KG1 (cell line): ENCODE measurements around the gene CNTNAP1.
"Not testable (repeated sequence)": the region's sequence is repeated elsewhere in the genome, so short reads cannot be mapped to it uniquely, and the experiment has no call there.

ENCODE experiments used
- DNase-seq: peaks from one replicate; lab custom pipeline; 2025; lab: John Stamatoyannopoulos, UW

The CNTNAP1 gene

DNA sequence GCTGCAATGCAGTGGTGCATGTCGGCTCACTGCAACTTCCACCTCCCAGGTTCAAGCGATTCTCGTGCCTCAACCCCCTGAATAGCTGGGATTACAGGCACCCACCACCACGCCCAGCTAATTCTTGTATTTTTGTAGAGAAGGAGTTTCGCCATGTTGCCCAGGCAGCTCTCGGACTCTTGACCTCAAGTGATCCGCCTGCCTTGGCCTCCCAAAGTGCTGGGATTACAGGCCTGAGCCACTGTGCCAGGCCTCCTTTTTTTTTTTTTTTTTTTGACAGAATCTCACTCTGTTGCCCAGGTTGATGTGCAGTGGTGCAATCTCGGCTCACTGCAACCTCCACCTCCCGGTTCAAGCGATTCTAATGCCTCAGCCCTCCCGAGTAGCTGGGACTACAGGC, 60.6 kb downstream of the CNTNAP1 start:
- not testable (repeated sequence) for DNase-seq

DNA sequence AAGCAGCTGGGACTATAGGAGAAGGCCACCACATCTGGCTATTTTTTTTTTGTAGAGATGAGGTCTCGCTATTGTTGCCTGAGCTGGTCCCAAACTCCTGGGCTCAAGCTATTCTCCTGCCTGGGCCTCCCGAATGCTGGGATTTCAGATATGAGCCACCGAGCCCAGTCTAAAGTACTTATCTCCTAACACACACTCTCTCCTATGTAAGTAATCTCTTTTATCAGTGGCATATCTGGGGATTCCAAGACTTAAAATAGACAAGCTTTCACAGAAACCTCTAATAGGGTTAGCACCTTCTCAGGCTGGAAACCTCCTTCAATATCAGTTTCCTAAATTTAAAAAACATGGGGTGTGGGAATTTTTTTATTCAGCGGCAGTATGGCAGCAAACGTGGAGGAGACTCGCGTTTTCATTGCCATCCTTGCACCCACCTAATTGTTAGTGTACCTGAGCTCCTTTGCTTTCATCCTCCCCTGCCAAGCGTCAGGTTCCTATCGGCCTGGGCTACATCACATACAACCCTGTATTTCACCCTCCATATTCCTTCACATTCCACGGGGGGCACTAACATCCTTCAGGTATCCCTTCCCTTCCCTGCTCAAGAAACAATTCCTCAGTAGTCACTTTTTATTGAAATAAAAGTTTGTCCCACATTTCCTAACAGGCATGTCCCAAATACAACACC, 61.4 kb downstream of the CNTNAP1 start:
- DNase-seq = no peak

DNA sequence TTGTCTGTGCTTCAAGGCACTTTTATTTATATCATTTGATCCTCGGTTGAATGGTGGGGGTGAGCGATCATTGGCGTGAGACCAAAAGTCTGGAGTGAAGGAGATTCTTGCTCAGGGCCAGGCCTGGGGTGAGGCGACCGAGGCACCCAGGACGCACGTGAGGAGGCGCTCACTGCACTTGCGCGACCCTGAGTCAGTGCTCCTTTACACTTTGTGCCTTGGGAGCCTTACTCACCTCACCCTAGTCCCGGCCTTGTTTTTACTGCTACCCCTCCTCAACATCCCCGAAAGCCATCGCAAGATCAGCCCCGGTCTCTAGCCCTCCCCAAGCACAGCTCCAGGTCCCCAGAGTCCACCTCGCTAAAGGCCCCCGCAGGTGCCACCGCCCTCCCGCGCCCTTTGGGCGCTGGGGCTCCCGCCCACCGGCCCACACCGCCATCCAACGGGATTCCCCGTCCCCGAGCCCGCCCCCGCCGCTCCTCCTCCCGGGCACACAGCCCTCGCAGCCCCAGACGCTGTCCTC, 62.0 kb downstream of the CNTNAP1 start:
- DNase-seq = no peak

DNA sequence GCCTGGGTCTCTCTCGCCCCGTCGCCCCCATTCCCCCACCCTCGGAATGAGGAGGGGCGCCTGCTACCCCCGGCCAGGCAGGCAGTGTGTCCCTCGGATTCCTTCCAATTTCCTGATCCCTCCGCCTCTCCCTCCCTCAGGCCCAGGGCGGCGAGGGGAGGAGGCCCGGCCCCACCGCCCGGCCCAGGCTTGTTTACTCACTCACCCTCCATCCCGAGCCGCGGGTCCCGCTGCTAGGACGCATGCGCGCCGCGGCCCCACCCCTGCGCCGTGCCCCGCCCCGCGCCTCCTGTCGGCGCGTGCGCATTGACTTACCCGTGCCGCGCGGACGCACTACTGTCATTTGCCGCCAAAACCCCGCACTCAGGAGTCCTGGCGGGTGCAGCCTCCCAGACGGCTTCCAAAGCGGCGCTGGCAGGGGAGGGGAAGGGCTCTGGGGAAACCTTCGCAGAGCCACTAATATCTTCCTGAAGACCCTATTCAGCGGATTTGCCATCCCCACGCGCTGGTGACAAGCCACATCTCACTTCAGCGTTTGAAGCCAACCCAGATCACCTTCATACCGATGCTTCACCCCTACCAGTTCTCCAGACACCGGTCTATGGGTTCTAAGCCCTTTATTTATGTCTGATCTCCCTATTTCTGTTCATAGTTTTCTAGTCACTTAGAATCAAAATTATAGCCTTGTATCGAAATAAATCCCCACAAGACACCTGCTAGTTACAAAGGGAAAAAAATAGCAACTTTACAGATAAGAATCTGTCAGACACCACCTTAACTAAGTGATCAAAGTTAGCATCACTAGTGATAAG, 62.7 kb downstream of the CNTNAP1 start, which contains the start of gene EZH1:
Gene EZH1, minus strand, starts transcription at position 235 of the 812 bp plus-strand sequence. CDS start 16,099 bp downstream, outside the sequence.
- peak; percentile 57 for DNase-seq

DNA sequence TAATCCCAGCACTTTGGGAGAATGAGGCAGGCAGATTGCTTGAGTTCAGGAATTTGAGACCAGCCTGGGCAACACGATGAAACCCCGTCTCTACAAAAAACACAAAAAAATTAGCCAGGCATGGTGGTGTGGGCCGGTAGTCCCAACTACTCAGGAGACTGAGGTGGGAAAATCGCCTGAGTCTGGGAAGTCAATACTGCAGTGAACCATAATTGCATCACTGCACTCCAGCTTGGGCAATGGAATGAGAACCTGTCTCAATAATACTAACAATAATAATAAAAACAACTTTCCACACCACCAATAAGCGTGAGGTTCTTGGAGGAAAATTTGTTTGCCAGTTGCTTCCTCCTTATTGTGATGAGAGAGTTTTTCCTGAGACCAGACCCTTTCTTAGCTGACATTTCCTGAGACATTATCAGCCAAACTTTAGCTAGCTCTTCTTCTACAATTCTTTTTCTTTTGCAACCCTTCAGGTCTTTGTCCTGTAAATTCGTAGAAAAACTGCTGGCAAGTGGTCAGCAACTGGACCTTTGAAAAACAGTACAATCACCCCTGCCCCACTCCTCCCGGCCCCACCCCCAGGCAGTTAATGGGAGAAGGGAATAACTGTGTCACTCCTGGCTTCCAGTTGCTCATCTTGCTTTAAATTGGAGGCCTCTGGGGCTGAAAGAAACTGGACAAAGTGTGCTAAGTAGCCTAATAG, 66.0 kb downstream of the CNTNAP1 start:
- DNase-seq = no peak

DNA sequence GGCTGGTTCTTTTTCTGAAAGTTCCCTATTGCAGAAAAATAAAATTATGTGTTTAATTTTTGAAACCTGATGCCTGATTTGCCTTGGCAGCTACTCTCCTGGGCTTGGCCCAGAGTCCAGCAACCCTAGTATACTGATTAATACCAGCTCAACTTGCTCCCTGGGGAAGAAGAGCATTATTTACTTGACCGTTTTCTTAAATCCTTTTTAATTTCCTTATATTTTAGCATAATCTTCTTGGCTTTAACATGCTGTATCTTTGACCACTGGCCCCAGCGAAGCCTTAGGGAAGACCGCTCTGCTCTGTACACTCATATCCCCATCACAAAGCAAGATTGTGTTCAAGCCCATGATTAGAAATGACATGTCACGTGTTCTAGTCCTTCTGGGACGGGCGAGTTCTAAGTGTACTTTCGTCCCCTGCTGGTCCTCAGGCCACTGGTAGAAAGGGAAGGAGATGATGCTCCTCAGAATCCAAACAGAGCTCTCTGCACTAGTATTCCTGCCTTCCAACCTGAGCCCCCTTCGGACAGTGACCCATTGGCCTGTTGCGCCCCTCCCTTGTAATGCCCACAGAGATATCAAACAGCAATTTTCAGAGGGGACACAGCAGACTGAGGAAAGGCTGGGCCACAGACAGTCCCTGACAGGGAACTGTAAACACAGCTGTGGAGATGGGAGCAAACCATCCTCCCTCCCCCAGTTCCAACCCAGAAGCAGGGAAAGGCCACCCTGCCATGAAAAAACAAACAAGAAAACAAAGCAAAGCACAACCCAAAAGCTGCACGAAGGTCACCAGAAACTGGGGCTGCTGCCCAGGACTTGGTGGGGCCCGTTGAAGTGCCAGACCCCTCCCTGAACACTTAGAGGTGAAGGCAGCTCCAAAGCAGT, 66.8 kb downstream of the CNTNAP1 start:
- DNase-seq = no peak
